Measurements from ENCODE around the gene ARHGEF5. TPM values are rescaled to one million over a fixed set of nuclear protein-coding genes. Genes with fewer than 3 reads are reported as not detected.
"Not testable (repeated sequence)": the region's sequence is repeated elsewhere in the genome, so short reads cannot be mapped to it uniquely, and the experiment has no call there.

The ARHGEF5 gene
- total and polyA plus RNA-seq, 2 of the 4 experiments (the other 2 are of a cell fraction) = under 0.01 to 0.19 TPM

- Histone ChIP-seq H3K36me3 (ENCODE audit: control insufficient read depth, insufficient read depth, low read length) (no peaks in the 10 kb centered on the region), H3K27ac (ENCODE audit: insufficient read depth, low read length) (no peak overlapping the region), H2AK9ac (replicated peaks; ENCODE audit: low read depth, low read length, poor library complexity) (no peak overlapping the region), H4K8ac (ENCODE audit: low read depth in 2 of 2, low read length in 2 of 2) (no peak overlapping the region), H3K4me2 (ENCODE audit: low read depth, low read length) (no peak overlapping the region), H3K9me1 (ENCODE audit: insufficient read depth, low read length) (no peaks in the 10 kb centered on the region), H3K18ac (ENCODE audit: low read depth, low read length) (no peak overlapping the region), H3K79me1 (ENCODE audit: low read depth in 1 of 2, low read length in 2 of 2) (no peaks in the 10 kb centered on the region), H2BK15ac (ENCODE audit: low read depth, low read length) (no peak overlapping the region), H3K4ac (ENCODE audit: low read depth, low read length) (no peak overlapping the region), H3K23ac (ENCODE audit: low read depth, low read length) (no peak overlapping the region), H4K91ac (ENCODE audit: insufficient read depth, low read depth, low read length) (no peak overlapping the region), H3K14ac (replicated peaks; ENCODE audit: low read depth, low read length) (no peak overlapping the region), H2AK5ac (ENCODE audit: low read depth, low read length) (no peak overlapping the region), H3K9ac (ENCODE audit: low read depth, low read length) (no peak overlapping the region), H2AFZ (replicated peaks; ENCODE audit: low read length, poor library complexity) (no peak overlapping the region), H3K27me3 (ENCODE audit: control insufficient read depth, insufficient read depth, low read length) (no peaks in the 10 kb centered on the region), H2BK20ac (ENCODE audit: low read depth, low read length) (no peak overlapping the region), H2BK120ac (ENCODE audit: low read depth, low read length) (no peak overlapping the region), H4K20me1 (ENCODE audit: insufficient read depth, low read length) (no peaks in the 10 kb centered on the region), H3K56ac (ENCODE audit: extremely low read depth, insufficient read depth, low read length) (no peak overlapping the region), H2BK5ac (ENCODE audit: low read depth, low read length, poor library complexity, severe bottlenecking) (no peak overlapping the region), H4K5ac (ENCODE audit: low read depth, low read length) (no peak overlapping the region), H3K4me3 (ENCODE audit: insufficient read depth, low read depth, low read length) (no peak overlapping the region), H3K4me1 (ENCODE audit: control insufficient read depth, insufficient read depth, low read length) (no peaks in the 10 kb centered on the region), H3K9me3 (ENCODE audit: control insufficient read depth, insufficient read depth, low read length) (no peaks in the 10 kb centered on the region)
- ATAC-seq (ENCODE audit: low read depth) (no peak), DNase-seq (no peak)
- BruUV-seq (replicated peaks) = no TSS peak
- ChIA-PET POLR2A (ENCODE audit: unreplicated experiment) (no interaction called here), CTCF (no interaction called here)
- in situ Hi-C loops (cut with MboI; ENCODE audit: low sequenced_read_pairs) = no loop called here
- intact Hi-C loops (cut with micrococcal nuclease) = no loop called here
- dilution Hi-C loops (cut with HindIII; ENCODE audit: low sequenced_read_pairs, unreplicated experiment) = no loop called here
- TF ChIP-seq USF2 (IDR thresholded peaks at IDR 0.05; ENCODE audit: low read depth, low read length) (no peak), CHD1 (IDR thresholded peaks at IDR 0.05; ENCODE audit: low read depth, low read length) (no peak), CEBPB (IDR thresholded peaks at IDR 0.05; ENCODE audit: low read depth, low read length) (no peak), SMC3 (IDR thresholded peaks at IDR 0.05; ENCODE audit: low read depth, low read length) (no peak), RCOR1 (IDR thresholded peaks at IDR 0.05; ENCODE audit: insufficient replicate concordance, low read length) (no peak)
Observed at GRCh38 chr7:144416341-144416740, 61.1 kb downstream of the ARHGEF5 start.

GRCh38 chr7:144418931-144419330, 63.7 kb downstream of the ARHGEF5 start:
- no CpG with 5 or more reads among the region's 4 CpGs for WGBS, 2 experiments (ENCODE audit: extremely low coverage in 2 of 2, insufficient read length in 1 of 2)
- H3K4me2 ChIP-seq (ENCODE audit: low read depth, low read length); in situ Hi-C loops (cut with MboI; ENCODE audit: low sequenced_read_pairs); CTCF ChIA-PET; H3K18ac ChIP-seq (ENCODE audit: low read depth, low read length); H3K4me1 ChIP-seq (ENCODE audit: control insufficient read depth, insufficient read depth, low read length); H4K5ac ChIP-seq (ENCODE audit: low read depth, low read length); H4K20me1 ChIP-seq (ENCODE audit: insufficient read depth, low read length); ATAC-seq (ENCODE audit: low read depth); H3K23ac ChIP-seq (ENCODE audit: low read depth, low read length); dilution Hi-C loops (cut with HindIII; ENCODE audit: low sequenced_read_pairs, unreplicated experiment); H3K4ac ChIP-seq (ENCODE audit: low read depth, low read length); H2AFZ ChIP-seq (replicated peaks; ENCODE audit: low read length, poor library complexity); DNase-seq; H3K9ac ChIP-seq (ENCODE audit: low read depth, low read length); H3K36me3 ChIP-seq (ENCODE audit: control insufficient read depth, insufficient read depth, low read length); H2BK15ac ChIP-seq (ENCODE audit: low read depth, low read length); H3K79me1 ChIP-seq (ENCODE audit: low read depth in 1 of 2, low read length in 2 of 2); H3K27ac ChIP-seq (ENCODE audit: insufficient read depth, low read length); H2AK5ac ChIP-seq (ENCODE audit: low read depth, low read length); H2BK5ac ChIP-seq (ENCODE audit: low read depth, low read length, poor library complexity, severe bottlenecking); H3K9me3 ChIP-seq (ENCODE audit: control insufficient read depth, insufficient read depth, low read length); H2BK20ac ChIP-seq (ENCODE audit: low read depth, low read length); H3K27me3 ChIP-seq (ENCODE audit: control insufficient read depth, insufficient read depth, low read length); POLR2A ChIA-PET (ENCODE audit: unreplicated experiment); H3K9me1 ChIP-seq (ENCODE audit: insufficient read depth, low read length); H4K8ac ChIP-seq (ENCODE audit: low read depth in 2 of 2, low read length in 2 of 2); BruUV-seq (replicated peaks); H3K4me3 ChIP-seq (ENCODE audit: insufficient read depth, low read depth, low read length); intact Hi-C loops (cut with micrococcal nuclease); H3K56ac ChIP-seq (ENCODE audit: extremely low read depth, insufficient read depth, low read length); H3K14ac ChIP-seq (replicated peaks; ENCODE audit: low read depth, low read length); H2BK120ac ChIP-seq (ENCODE audit: low read depth, low read length); H2AK9ac ChIP-seq (replicated peaks; ENCODE audit: low read depth, low read length, poor library complexity); H4K91ac ChIP-seq (ENCODE audit: insufficient read depth, low read depth, low read length): not testable (repeated sequence)

Measured in IMR-90 (cell line).